AG10803 (cell line): ENCODE results near the gene ADAMTS2.

Experiments
- DNase-seq: peaks from one replicate; pipeline ENCODE4 v3.0.0; 2010; ENCODE audit warnings: low read depth
- H3K4me3 ChIP-seq: 2 replicates; pipeline ENCODE4 v1.5.1; 2011; ENCODE audit warnings: mild to moderate bottlenecking, low read length, control low read depth
- TF ChIP-seq, protein P1 (sequence below): conservative IDR thresholded peaks from 2 replicates; pipeline ENCODE4 v1.5.1; 2011; ENCODE audit warnings: mild to moderate bottlenecking, low read length, control low read depth, inconsistent platforms

ADAMTS2 gene

DNA sequence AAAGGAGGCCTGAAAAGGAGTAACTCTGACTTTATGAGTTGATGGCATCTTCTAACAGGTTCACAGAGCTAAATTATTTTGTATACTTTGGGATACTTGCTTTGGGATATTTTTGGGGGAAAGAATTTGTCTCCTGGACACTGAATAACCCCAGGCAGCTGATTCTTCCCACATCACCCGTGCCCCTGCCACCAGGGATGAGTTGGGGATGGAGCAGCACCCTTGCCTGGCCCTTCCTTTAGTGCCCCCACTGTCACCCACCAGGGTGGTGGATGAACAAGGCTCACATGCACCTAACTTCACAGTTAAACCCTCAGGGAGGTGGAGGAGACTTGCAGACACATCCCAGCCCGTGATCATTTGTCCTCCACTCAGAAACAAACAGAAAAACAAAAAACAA, 2.3 kb upstream of the ADAMTS2 start:
- TF ChIP-seq, protein P1, sequence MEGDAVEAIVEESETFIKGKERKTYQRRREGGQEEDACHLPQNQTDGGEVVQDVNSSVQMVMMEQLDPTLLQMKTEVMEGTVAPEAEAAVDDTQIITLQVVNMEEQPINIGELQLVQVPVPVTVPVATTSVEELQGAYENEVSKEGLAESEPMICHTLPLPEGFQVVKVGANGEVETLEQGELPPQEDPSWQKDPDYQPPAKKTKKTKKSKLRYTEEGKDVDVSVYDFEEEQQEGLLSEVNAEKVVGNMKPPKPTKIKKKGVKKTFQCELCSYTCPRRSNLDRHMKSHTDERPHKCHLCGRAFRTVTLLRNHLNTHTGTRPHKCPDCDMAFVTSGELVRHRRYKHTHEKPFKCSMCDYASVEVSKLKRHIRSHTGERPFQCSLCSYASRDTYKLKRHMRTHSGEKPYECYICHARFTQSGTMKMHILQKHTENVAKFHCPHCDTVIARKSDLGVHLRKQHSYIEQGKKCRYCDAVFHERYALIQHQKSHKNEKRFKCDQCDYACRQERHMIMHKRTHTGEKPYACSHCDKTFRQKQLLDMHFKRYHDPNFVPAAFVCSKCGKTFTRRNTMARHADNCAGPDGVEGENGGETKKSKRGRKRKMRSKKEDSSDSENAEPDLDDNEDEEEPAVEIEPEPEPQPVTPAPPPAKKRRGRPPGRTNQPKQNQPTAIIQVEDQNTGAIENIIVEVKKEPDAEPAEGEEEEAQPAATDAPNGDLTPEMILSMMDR = no peak
- no peak for DNase-seq
- no peak overlapping the region for H3K4me3 ChIP-seq

DNA sequence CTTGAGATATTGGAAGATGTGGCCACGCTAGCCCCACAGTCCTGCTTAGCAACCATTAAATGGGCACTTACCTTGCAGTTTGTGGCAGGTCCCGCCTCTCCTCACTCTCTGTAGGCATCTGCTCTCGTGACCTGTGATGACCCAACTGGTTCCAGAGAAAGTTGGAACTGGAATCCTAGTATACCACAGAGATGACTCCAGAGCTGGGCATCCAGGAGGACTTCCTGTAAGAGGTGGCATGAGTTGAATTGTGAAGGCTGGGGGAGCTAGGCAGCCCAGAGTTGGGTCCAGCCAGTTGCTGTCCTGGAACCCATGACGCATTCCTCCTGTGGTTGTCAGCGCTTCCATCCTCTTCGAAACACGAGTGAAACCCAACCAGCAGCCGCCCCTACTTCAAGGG, 1.6 kb upstream of the ADAMTS2 start:
- DNase-seq = no peak
- TF ChIP-seq, protein P1 = no peak
- no peak overlapping the region for H3K4me3 ChIP-seq

DNA sequence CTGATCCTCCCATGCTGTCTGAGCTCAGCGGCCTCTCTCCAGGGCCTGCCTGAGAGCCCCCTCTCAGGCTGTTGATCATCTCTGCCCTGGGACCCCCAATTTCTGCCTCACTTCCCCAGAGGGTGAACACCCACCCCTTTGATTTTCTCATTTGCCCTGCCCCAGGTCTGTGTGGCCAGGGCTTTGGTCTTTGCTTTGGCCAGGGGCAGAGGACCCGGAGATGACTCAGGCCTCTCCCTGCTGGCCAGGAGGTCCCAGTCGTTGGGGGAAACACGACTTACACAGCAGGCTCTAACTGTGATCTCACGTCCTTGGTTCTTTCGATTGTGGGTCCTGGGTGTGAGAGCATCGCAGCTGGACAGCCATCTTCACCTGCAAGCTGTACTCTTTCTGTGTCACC, 1.1 kb upstream of the ADAMTS2 start:
- TF ChIP-seq, protein P1 = no peak
- DNase-seq = no peak
- no peak overlapping the region for H3K4me3 ChIP-seq

DNA sequence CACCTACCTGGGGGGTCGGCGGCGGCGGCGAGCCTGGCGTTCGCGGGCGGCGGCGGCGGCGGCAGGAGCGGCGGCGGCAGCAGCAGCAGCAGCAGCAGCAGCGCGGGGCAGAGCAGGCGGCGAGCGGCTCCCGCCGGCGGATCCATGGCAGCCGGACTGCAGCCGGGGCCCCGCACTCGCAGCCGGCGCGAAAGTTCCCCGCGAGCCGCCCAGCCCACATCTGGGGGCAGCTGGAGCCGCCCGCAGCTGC, 153 bp downstream of the ADAMTS2 start:
- peak overlapping the region; percentile 88 for H3K4me3 ChIP-seq
- TF ChIP-seq, protein P1 = no peak
- no peak for DNase-seq

DNA sequence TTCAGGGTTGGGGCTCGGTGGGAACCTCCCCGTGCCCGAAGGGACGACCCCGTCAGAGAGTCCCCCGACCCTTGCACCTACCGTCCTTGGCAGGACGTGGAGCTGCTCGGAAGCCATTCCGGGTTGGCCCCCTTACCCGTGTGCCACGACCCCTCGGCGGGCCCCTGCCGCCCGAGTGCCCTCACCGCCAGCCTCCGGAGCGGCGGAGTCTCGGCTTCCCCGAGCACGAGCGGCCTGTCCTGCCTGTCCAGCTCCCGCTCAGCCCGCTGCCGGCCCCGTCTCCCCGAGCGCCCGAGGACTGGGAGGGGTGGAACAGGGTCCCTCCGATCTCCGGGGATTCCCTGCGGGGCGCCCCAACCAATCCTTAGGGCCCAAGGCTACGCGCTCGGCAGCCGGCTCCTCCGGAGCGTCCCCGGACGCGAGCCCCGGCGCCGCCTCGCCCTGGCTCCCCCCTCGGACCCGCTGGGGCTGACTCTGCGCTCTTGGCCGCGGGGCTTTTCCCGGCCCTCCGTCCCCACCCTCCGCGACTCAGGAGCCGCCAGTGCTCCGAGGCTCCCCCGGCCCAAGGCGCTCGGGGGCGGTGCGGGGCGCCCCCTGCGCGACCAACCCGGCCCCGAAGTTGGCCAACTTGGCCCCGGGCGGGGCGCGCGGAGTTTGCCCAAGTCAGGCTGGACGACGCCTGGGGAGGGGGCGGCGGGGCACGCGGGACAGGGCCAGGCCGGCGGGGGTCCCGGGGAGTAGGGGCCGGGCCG, 654 bp downstream of the ADAMTS2 start:
- TF ChIP-seq, protein P1 = no peak
- no peak for DNase-seq
- peak overlapping the region; percentile 88 for H3K4me3 ChIP-seq

DNA sequence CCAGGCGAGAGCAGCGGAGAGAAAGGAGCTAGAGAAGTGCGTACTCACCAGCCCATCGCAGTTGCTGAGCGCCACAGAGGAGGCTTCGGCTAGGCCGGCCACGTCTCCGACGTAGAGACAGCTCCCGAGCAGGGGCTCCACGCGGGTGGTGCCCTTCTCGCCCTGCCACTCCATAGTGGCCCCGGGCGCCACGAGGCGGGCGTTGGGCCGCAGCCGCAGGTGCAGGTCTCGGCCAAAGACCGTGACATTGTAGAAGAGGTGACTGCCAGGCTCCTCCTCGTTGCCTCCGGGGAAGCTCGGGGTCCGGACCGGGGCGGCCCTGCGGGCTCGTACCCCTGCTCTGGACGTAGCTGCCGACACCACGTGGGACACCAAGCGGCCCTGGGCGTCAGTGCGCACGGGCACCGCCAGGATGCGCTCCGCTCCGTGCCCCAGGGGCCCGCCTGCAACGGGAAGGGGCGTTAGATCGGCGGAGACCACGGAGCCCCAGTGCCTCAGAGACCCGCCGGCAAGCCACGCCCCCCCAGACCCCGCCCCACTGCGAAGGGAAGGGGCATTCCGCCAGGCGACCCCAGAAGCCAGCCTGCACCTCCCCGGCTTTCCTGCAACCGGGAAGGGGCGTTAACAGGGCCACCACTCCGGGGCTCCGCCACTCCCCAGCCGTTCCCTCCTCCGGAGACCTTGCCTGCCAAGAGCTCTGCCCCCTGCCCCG, 1.4 kb downstream of the ADAMTS2 start:
- H3K4me3 ChIP-seq = peak overlapping the region; percentile 88
- TF ChIP-seq, protein P1 = peak; percentile 57
- DNase-seq = peak; percentile 57
